Suprapubic skin (tissue), 3 donors: ENCODE results near the gene GARIN5A.

Experiments
- CTCF ChIP-seq, 2 donors: fragments of 200-600 bp in 1 of 2; fragments of 450-650 bp in 1 of 2; sonication (generic) in 1 of 2; IDR thresholded peaks; one replicate each; pipeline ENCODE4 v1.5.1; 2016 to 2019; ENCODE audit warnings: antibody characterized with exemption in 2 of 2, mild to moderate bottlenecking in 1 of 2, moderate library complexity in 1 of 2
- POLR2A ChIP-seq, 2 donors: fragments of 450-650 bp; IDR thresholded peaks; one replicate each; pipeline ENCODE4 v1.6.1; 2017; ENCODE audit warnings: antibody characterized with exemption in 2 of 2, mild to moderate bottlenecking in 2 of 2, moderate library complexity in 2 of 2

- TF ChIP-seq CTCF (IDR thresholded peaks at IDR 0.05) = no peak
- TF ChIP-seq POLR2A (IDR thresholded peaks at IDR 0.05) = no peak
These were observed 36.5 kb upstream of the GARIN5A start for GRCh38 chr19:50512999-50513745.
